K562 (cell line): ENCODE measurements around the gene HNMT. TPM values are rescaled to one million over a fixed set of nuclear protein-coding genes. Genes with fewer than 3 reads are reported as not detected.
A peak's percentile ranks its signal among the peaks of the same experiment; 100 is the strongest.

Source experiments
- ATAC-seq: fragments of 200-7000 bp; cut with Tn5 transposase; 3 replicates; pipeline ENCODE4 v1.9.1; 2020; ENCODE audit warnings: moderate library complexity
- BruUV-seq: library from RNA; stranded (reverse); fragments of 400-500 nt; replicated peaks from 2 replicates; lab custom pipeline; 2021; lab: Mats Ljungman, UMichigan
- CTCF ChIA-PET: fragments of 300-600 bp; formaldehyde crosslinking; extraction: SDS; loops from one replicate; lab custom pipeline; 2021; ENCODE audit warnings: low intra/inter-chr PET ratio; lab: Yijun Ruan, JAX
- POLR2A ChIA-PET: fragments of 300-600, 350-650 bp; sonication (Branson Sonifier 250); formaldehyde crosslinking; extraction: SDS; loops from one replicate; lab custom pipeline; 2021; ENCODE audit warnings: antibody characterized with exemption, inconsistent platforms; lab: Yijun Ruan, JAX
- DNase-seq, 4 experiments: peaks; one replicate each; pipeline versions ENCODE4 v3.0.0 to v3.0.0-alpha.2; 2011 to 2018; ENCODE audit warnings: low spot score in 3 of 4, mixed read lengths in 3 of 4; ENCODE audit errors: extremely low read depth in 1 of 4
- FAIRE-seq: peaks from 2 replicates; lab custom pipeline; 2011; peaks lifted over from hg19 to GRCh38; lab: Jason Lieb, UNC
- H2AFZ ChIP-seq: 2 replicates; pipeline ENCODE4 v1.6.0; 2011; ENCODE audit warnings: low read depth, low read length, control low read depth, inconsistent platforms
- H3K27ac ChIP-seq: fragments of 200-600 bp; 3 replicates; pipeline ENCODE4 v1.8.0; 2011; ENCODE audit warnings: low read depth, mild to moderate bottlenecking, control low read depth, inconsistent platforms, low read length, moderate library complexity, mixed read lengths; ENCODE audit errors: extremely low read depth
- H3K27me3 ChIP-seq, 2 experiments: fragments of 300-600 bp in 1 of 2; 2 replicates in 1 of 2; 3 replicates in 1 of 2; pipeline versions ENCODE4 v1.6.0 to v1.8.0; 2011; ENCODE audit warnings: inconsistent platforms in 2 of 2, low read length in 2 of 2, mild to moderate bottlenecking in 1 of 2, mixed read lengths in 1 of 2, moderate library complexity in 1 of 2; ENCODE audit not compliant: control insufficient read depth in 2 of 2, insufficient read depth in 2 of 2
- H3K36me3 ChIP-seq: fragments of 300-600 bp; 3 replicates; pipeline ENCODE4 v1.8.0; 2011; ENCODE audit warnings: mild to moderate bottlenecking, low read length, inconsistent platforms; ENCODE audit not compliant: control insufficient read depth, insufficient read depth
- H3K4me1 ChIP-seq, 2 experiments: fragments of 200-600 bp in 1 of 2; replicated peaks in 1 of 2; 2 replicates in 1 of 2; 3 replicates in 1 of 2; pipeline versions ENCODE4 v1.5.1 to v1.8.0; 2011; ENCODE audit warnings: inconsistent platforms in 2 of 2, low read length in 2 of 2, mild to moderate bottlenecking in 1 of 2, mixed read lengths in 1 of 2, moderate library complexity in 1 of 2; ENCODE audit not compliant: control insufficient read depth in 2 of 2, insufficient read depth in 2 of 2
- H3K4me2 ChIP-seq: 2 replicates; pipeline ENCODE4 v1.6.1; 2011; ENCODE audit warnings: low read length, control low read depth, inconsistent platforms, mixed read lengths; ENCODE audit not compliant: insufficient read depth
- H3K4me3 ChIP-seq: fragments of 200-600 bp; sonication (generic), shearing (Covaris generic); 2 replicates; pipeline ENCODE4 v1.5.1; 2016; ENCODE audit warnings: control low read depth, inconsistent platforms
- H3K79me2 ChIP-seq: fragments of 200-600 bp; 3 replicates; pipeline ENCODE4 v1.8.0; 2011; ENCODE audit warnings: low read length, inconsistent platforms; ENCODE audit not compliant: control insufficient read depth, insufficient read depth
- H3K9ac ChIP-seq, 2 experiments: 2 replicates each; pipeline versions ENCODE4 v1.6.0 to v1.6.1; 2011; ENCODE audit warnings: low read depth in 2 of 2, low read length in 2 of 2, control low read depth in 1 of 2, inconsistent platforms in 1 of 2, mild to moderate bottlenecking in 1 of 2, mixed read lengths in 1 of 2; ENCODE audit not compliant: insufficient read depth in 1 of 2
- H3K9me1 ChIP-seq: one replicate; pipeline ENCODE4 v1.6.0; 2011; ENCODE audit warnings: inconsistent platforms, mild to moderate bottlenecking, low read length, moderate library complexity; ENCODE audit not compliant: control insufficient read depth, insufficient read depth
- H3K9me3 ChIP-seq: replicated peaks from 2 replicates; pipeline ENCODE4 v1.5.1; 2011; ENCODE audit warnings: low read depth, low read length, inconsistent platforms; ENCODE audit not compliant: control insufficient read depth, insufficient read depth
- H4K20me1 ChIP-seq: replicated peaks from 2 replicates; pipeline ENCODE4 v1.6.1; 2011; ENCODE audit warnings: low read length, inconsistent platforms, mixed read lengths; ENCODE audit not compliant: control insufficient read depth, insufficient read depth
- ATF7 ChIP-seq: fragments of 450-650 bp; IDR thresholded peaks from 2 replicates; pipeline ENCODE4 v1.7.1; 2014; ENCODE audit warnings: mild to moderate bottlenecking, moderate library complexity
- CBX3 ChIP-seq, 2 experiments: IDR thresholded peaks; 1 replicate in 1 of 2; 2 replicates in 1 of 2; pipeline ENCODE4 v1.6.1; 2012; ENCODE audit warnings: inconsistent platforms in 2 of 2, low read length in 2 of 2, borderline replicate concordance in 1 of 2, control low read depth in 1 of 2
- CC2D1A ChIP-seq: fragments of 450-650 bp; IDR thresholded peaks from 2 replicates; pipeline ENCODE4 v1.6.1; 2017; ENCODE audit warnings: mild to moderate bottlenecking
- CREB1 ChIP-seq, 2 experiments: sonication (generic) in 1 of 2; formaldehyde crosslinking in 1 of 2; IDR thresholded peaks; 2 replicates each; pipeline versions ENCODE4 v1.6.1 to v1.8.0; 2012 to 2022; ENCODE audit warnings: inconsistent platforms in 1 of 2, mild to moderate bottlenecking in 1 of 2, missing genetic modification reagents in 1 of 2, moderate library complexity in 1 of 2
- DACH1 ChIP-seq: fragments of 450-650 bp; IDR thresholded peaks from 2 replicates; pipeline ENCODE4 v1.6.1; 2018; ENCODE audit not compliant: partially characterized antibody
- E2F5 ChIP-seq: sonication (generic); formaldehyde crosslinking; IDR thresholded peaks from 2 replicates; pipeline ENCODE4 v1.8.0; 2022; ENCODE audit warnings: mild to moderate bottlenecking, missing genetic modification reagents
- EP300 ChIP-seq: IDR thresholded peaks from 2 replicates; pipeline ENCODE4 v1.6.1; 2012; ENCODE audit warnings: low read length, improper control_type of control experiment
- HDAC3 ChIP-seq: fragments of 450-650 bp; IDR thresholded peaks from 2 replicates; pipeline ENCODE4 v1.6.1; 2018; ENCODE audit warnings: borderline replicate concordance, mild to moderate bottlenecking, moderate library complexity; ENCODE audit not compliant: partially characterized antibody
- HMBOX1 ChIP-seq: sonication (generic); IDR thresholded peaks from 2 replicates; pipeline ENCODE4 v1.6.1; 2016
- JUND ChIP-seq, 2 experiments: IDR thresholded peaks; 2 replicates in 1 of 2; 3 replicates in 1 of 2; pipeline ENCODE4 v1.6.1; 2011; ENCODE audit warnings: borderline replicate concordance in 2 of 2, low read depth in 2 of 2, low read length in 2 of 2, improper control_type of control experiment in 1 of 2, missing biosample characterization in 1 of 2, missing genetic modification characterization in 1 of 2, missing genetic modification reagents in 1 of 2
- MAFF ChIP-seq: IDR thresholded peaks from 2 replicates; pipeline ENCODE4 v1.6.1; 2012; ENCODE audit warnings: low read length, improper control_type of control experiment
- MTA1 ChIP-seq: fragments of 450-650 bp; IDR thresholded peaks from 2 replicates; pipeline ENCODE4 v1.6.1; 2017; ENCODE audit warnings: borderline replicate concordance
- PML ChIP-seq: IDR thresholded peaks from 2 replicates; pipeline ENCODE4 v1.6.1; 2012; ENCODE audit warnings: low read length, inconsistent platforms
- RAD51 ChIP-seq: fragments of 450-650 bp; IDR thresholded peaks from 2 replicates; pipeline ENCODE4 v1.7.1; 2016; ENCODE audit warnings: low read depth, mild to moderate bottlenecking, borderline replicate concordance
- RBBP5 ChIP-seq: fragments of 200-600 bp; sonication (generic); IDR thresholded peaks from 2 replicates; pipeline ENCODE4 v1.6.1; 2012; ENCODE audit warnings: borderline replicate concordance, mild to moderate bottlenecking, low read length, control low read depth, inconsistent platforms; ENCODE audit not compliant: insufficient read depth, poor library complexity, severe bottlenecking
- SMARCA4 ChIP-seq: fragments of 450-650 bp; IDR thresholded peaks from 2 replicates; pipeline ENCODE4 v1.6.1; 2016
- SMARCA5 ChIP-seq: fragments of 450-650 bp; IDR thresholded peaks from 2 replicates; pipeline ENCODE4 v1.6.1; 2016
- SNRNP70 ChIP-seq: fragments of 200-400 bp; formaldehyde crosslinking; optimal IDR thresholded peaks from 2 replicates; pipeline ENCODE3; 2017; ENCODE audit warnings: low read depth, low read length
- STAT5A ChIP-seq: IDR thresholded peaks from 2 replicates; pipeline ENCODE4 v1.6.1; 2012; ENCODE audit warnings: low read length, inconsistent platforms, borderline replicate concordance
- TEAD4 ChIP-seq, 2 experiments: sonication (generic) in 1 of 2; formaldehyde crosslinking in 1 of 2; IDR thresholded peaks; 2 replicates each; pipeline versions ENCODE4 v1.6.1 to v1.8.0; 2012 to 2022; ENCODE audit warnings: borderline replicate concordance in 1 of 2, inconsistent platforms in 1 of 2, low read length in 1 of 2, mild to moderate bottlenecking in 1 of 2, missing genetic modification reagents in 1 of 2
- TSC22D4 ChIP-seq: fragments of 450-650 bp; IDR thresholded peaks from 2 replicates; pipeline ENCODE4 v1.6.1; 2016; ENCODE audit warnings: missing genetic modification characterization, missing biosample characterization, control low read depth
- ZC3H8 ChIP-seq: fragments of 450-650 bp; IDR thresholded peaks from 2 replicates; pipeline ENCODE4 v1.6.1; 2017
- ZNF780A ChIP-seq: fragments of 250-450 bp; sonication (Bioruptor Pico); IDR thresholded peaks from 2 replicates; pipeline ENCODE4 v1.5.0; 2021; ENCODE audit warnings: mild to moderate bottlenecking
- WGBS: fragments of 100-300 bp; shearing (Covaris generic); methylation state at CpG from one replicate; pipeline ENCODE4 v1.1.6; 2016; ENCODE audit warnings: low coverage, mixed read lengths; ENCODE audit not compliant: insufficient coverage; ENCODE audit errors: missing lambda C conversion rate; 5-methylcytosine and 5-hydroxymethylcytosine counted together
- in situ Hi-C: fragments of 300-500 bp; cut with MboI; formaldehyde crosslinking; loops from 4 replicates; pipeline ENCODE4 v1.15.0; 2018; ENCODE audit warnings: inconsistent platforms, mixed read lengths
- intact Hi-C: fragments of 100-400 bp; cut with micrococcal nuclease; formaldehyde crosslinking; loops from 2 replicates; pipeline ENCODE4 v1.14.2; 2022
- polyA plus RNA-seq, 8 experiments: library from polyadenylated mRNA; depleted of rRNA in 4 of 8; stranded (reverse) in 5 of 8; unstranded in 3 of 8; fragments of >200 nt; fragmentation: Nextera tagmentation in 2 of 8; fragmentation: Illumina TruSeq in 1 of 8; extraction: Ambion mirVana in 2 of 8; extraction: Trizol in 1 of 8; gene quantifications; 2 replicates each; pipeline versions ENCODE4 v1.2.1 to v1.2.3, GENCODE V29; 2011 to 2014; ENCODE audit warnings: inconsistent platforms in 1 of 8, missing spikeins in 1 of 8
- total RNA-seq, 7 experiments: library from RNA; depleted of rRNA in 6 of 7; stranded (reverse); fragments of >200 nt in 6 of 7; fragmentation: Illumina TruSeq in 2 of 7; extraction: Trizol in 2 of 7; gene quantifications; 2 replicates each; pipeline versions ENCODE4 v1.2.1 to v1.2.3, GENCODE V29; 2011 to 2021; ENCODE audit warnings: low replicate concordance in 1 of 7

Gene HNMT
- total and polyA plus RNA-seq, 9 of the 15 experiments (the other 6 are each of a cell fraction or from before 2014, with no cell fraction given) = 3.1 to 10.9 (median 5.3) TPM

- no TSS peak for BruUV-seq
- Histone ChIP-seq H3K27ac (no peak overlapping the region), H3K36me3 (no peaks in the 10 kb centered on the region), H3K4me2 (no peak overlapping the region; the same call in 1 of the 2 replicates), H3K9me3 (no peaks in the 10 kb centered on the region), H3K4me1 (peaks cover 8 to 22% of the 10 kb centered on the region in 2 experiments; a peak in 3 of 5 replicates), H3K9me1 (no peaks in the 10 kb centered on the region), H3K9ac (no peak overlapping the region), H2AFZ (no peak overlapping the region), H3K4me3 (no peak overlapping the region), H3K27me3 (no peaks in the 10 kb centered on the region), H3K79me2 (no peaks in the 10 kb centered on the region), H4K20me1 (no peaks in the 10 kb centered on the region)
- WGBS = 2% methylated on average over 3 of the region's 3 CpGs
- in situ Hi-C loops (no loop called here), intact Hi-C loops (loop anchor here (2.0 kb wide), 1 partner anchor 47 kb away; no protein-coding TSS in a partner anchor)
- ChIA-PET CTCF (no interaction called here), POLR2A (interaction anchor here (1.6 kb wide), 1 partner anchor 12 kb away, joined by 5 read pairs; no protein-coding TSS in a partner anchor)
- peak; percentile 86 for FAIRE-seq
- peak in 3 of 4 experiments; percentile 27 to 66 (median 64) for DNase-seq
- peak; percentile 76 for ATAC-seq
- TF ChIP-seq EP300 = peak; percentile 88
- TF ChIP-seq ZC3H8 = no peak
- TF ChIP-seq HDAC3 = peak; percentile 48
- peak; percentile 27; the same call in 1 of the 2 replicates for TF ChIP-seq SMARCA5
- no peak for TF ChIP-seq RBBP5
- peak; percentile 79 for TF ChIP-seq PML
- TF ChIP-seq ZNF780A (CRISPR knock-in tag) = no peak
- peak; percentile 60 for TF ChIP-seq MTA1
- peak; percentile 82 for TF ChIP-seq SMARCA4
- TF ChIP-seq STAT5A = peak; percentile 82
- peak; percentile 54 for TF ChIP-seq ATF7
- TF ChIP-seq HMBOX1 = no peak
- peak; percentile 73; the same call in 1 of the 2 replicates for TF ChIP-seq CC2D1A
- no peak for TF ChIP-seq RAD51
- no peak for TF ChIP-seq MAFF
- no peak for TF ChIP-seq TSC22D4 (tag)
- peak; percentile 94 for TF ChIP-seq TEAD4 (IDR thresholded peaks at IDR 0.05; ENCODE audit: low read length)
- no peak for TF ChIP-seq TEAD4 (CRISPR knock-in tag; IDR thresholded peaks at IDR 0.05; ENCODE audit: borderline replicate concordance)
- TF ChIP-seq CREB1 (IDR thresholded peaks at IDR 0.05) = peak; percentile 39; the same call in 1 of the 2 replicates
- no peak for TF ChIP-seq CREB1 (CRISPR knock-in tag; IDR thresholded peaks at IDR 0.05)
- TF ChIP-seq DACH1 = peak; percentile 44
- TF ChIP-seq JUND (IDR thresholded peaks at IDR 0.05; ENCODE audit: borderline replicate concordance, low read depth, low read length) = no peak
- TF ChIP-seq JUND (tag; IDR thresholded peaks at IDR 0.05; ENCODE audit: borderline replicate concordance, low read depth, low read length) = 0 out of 3 replicates have a peak, but pooled peaks have one; percentile 50
- TF ChIP-seq E2F5 (CRISPR knock-in tag) = no peak
- no peak for TF ChIP-seq SNRNP70
- peak in 1 of 2 experiments; percentile 63; a peak in 1 of 3 replicates for TF ChIP-seq CBX3 (IDR thresholded peaks at IDR 0.05; ENCODE audit: borderline replicate concordance in 1 of 2, low read length in 2 of 2)
Observed at GRCh38 chr2:138012082-138012481, 47.8 kb downstream of the HNMT start.
